GM21723 (cell line): ENCODE results near the gene NOS3.
"Not testable (repeated sequence)": the region's sequence is repeated elsewhere in the genome, so short reads cannot be mapped to it uniquely, and the experiment has no call there.

ENCODE experiments used
- ATAC-seq: cut with Tn5 transposase; IDR thresholded peaks from one replicate; pipeline ENCODE4 v1.9.1; 2021; ENCODE audit warnings: mild to moderate bottlenecking, moderate library complexity; ENCODE audit not compliant: unreplicated experiment

NOS3 gene

GRCh38 chr7:150997817-150998216 is 7.0 kb downstream of the NOS3 start:
- ATAC-seq, result no peak

- ATAC-seq, result no peak
These were observed 7.5 kb downstream of the NOS3 start for GRCh38 chr7:150998341-150998740.

GRCh38 chr7:150999001-150999400 is 8.2 kb downstream of the NOS3 start:
- ATAC-seq, result no peak

- ATAC-seq, result no peak
These were observed 8.8 kb downstream of the NOS3 start for GRCh38 chr7:150999497-151000230.

GRCh38 chr7:151000897-151001495 is 10.2 kb downstream of the NOS3 start:
- no peak for ATAC-seq

GRCh38 chr7:151001546-151001945 is 10.7 kb downstream of the NOS3 start:
- ATAC-seq, result no peak

- ATAC-seq, result no peak
These were observed 12.8 kb downstream of the NOS3 start for GRCh38 chr7:151003572-151003971.

- no peak for ATAC-seq
These were observed 14.7 kb downstream of the NOS3 start for GRCh38 chr7:151005566-151005965.

GRCh38 chr7:151006590-151007300 is 15.9 kb downstream of the NOS3 start:
- ATAC-seq, result no peak

- no peak for ATAC-seq
These were observed 16.7 kb downstream of the NOS3 start for GRCh38 chr7:151007469-151007898.

- ATAC-seq, result no peak
These were observed 17.3 kb downstream of the NOS3 start for GRCh38 chr7:151008143-151008510.

- ATAC-seq, result peak; percentile 91
These were observed 17.9 kb downstream of the NOS3 start for GRCh38 chr7:151008511-151009323.

- no peak for ATAC-seq
These were observed 18.7 kb downstream of the NOS3 start for GRCh38 chr7:151009327-151010036.

GRCh38 chr7:151010037-151010306 is 19.2 kb downstream of the NOS3 start:
- ATAC-seq, result no peak

GRCh38 chr7:151010307-151011096 is 19.7 kb downstream of the NOS3 start:
- no peak for ATAC-seq

- no peak for ATAC-seq
These were observed 20.2 kb downstream of the NOS3 start for GRCh38 chr7:151011097-151011409.

GRCh38 chr7:151011616-151012015 is 20.8 kb downstream of the NOS3 start:
- ATAC-seq, result not testable (repeated sequence)

GRCh38 chr7:151012031-151012692 is 21.3 kb downstream of the NOS3 start:
- ATAC-seq, result no peak

- no peak for ATAC-seq
These were observed 22.1 kb downstream of the NOS3 start for GRCh38 chr7:151012911-151013347.

- ATAC-seq, result no peak
These were observed 22.5 kb downstream of the NOS3 start for GRCh38 chr7:151013356-151013732.
